ENCODE measurements around the gene MDN1. TPM values are rescaled to one million over a fixed set of nuclear protein-coding genes. Genes with fewer than 3 reads are reported as not detected.

MDN1 gene
- total RNA-seq, 2 experiments from 2014 or later: 40.3 to 40.4 TPM

GRCh38 chr6:89613790-89614189 is 205.8 kb downstream of the MDN1 start:
- no peak overlapping the region for H3K4me3 ChIP-seq (ENCODE audit: low read length)
- H3K9me3 Mint-ChIP-seq: no peaks in the 10 kb centered on the region
- H3K4me3 Mint-ChIP-seq: no peak overlapping the region
- no peak for DNase-seq
- TF ChIP-seq CTCF (IDR thresholded peaks at IDR 0.05): no peak
- no peak for ATAC-seq (ENCODE audit: poor library complexity)
- no peaks in the 10 kb centered on the region for H3K4me1 Mint-ChIP-seq (ENCODE audit: low read depth)
- H3K27me3 Mint-ChIP-seq: no peaks in the 10 kb centered on the region
- H3K27me3 ChIP-seq (ENCODE audit: control insufficient read depth in 1 of 2, insufficient read depth in 2 of 2, low read length in 2 of 2): no peaks in the 10 kb centered on the region
- H3K36me3 ChIP-seq (ENCODE audit: insufficient read depth, low read length): no peaks in the 10 kb centered on the region
- no peaks in the 10 kb centered on the region for H3K4me1 ChIP-seq (ENCODE audit: insufficient read depth, low read length)
- H3K9me3 ChIP-seq (ENCODE audit: control insufficient read depth in 1 of 2, insufficient read depth in 1 of 2, low read length in 2 of 2): no peaks in the 10 kb centered on the region
- no peak overlapping the region for H3K27ac ChIP-seq (ENCODE audit: low read depth in 1 of 2, low read length in 2 of 2)
- intact Hi-C loops (cut with DNase I, micrococcal nuclease): no loop called here
- POLR2A ChIA-PET: no interaction called here
- H3K27ac Mint-ChIP-seq: no peak overlapping the region
- CTCF ChIA-PET: interaction anchor here (1.5 to 3.1 kb wide), 2 partner anchors 181 to 242 kb away, joined by 7 read pairs; partner anchors contain the start of gene ANKRD6
- H3K36me3 Mint-ChIP-seq (ENCODE audit: low read depth): no peaks in the 10 kb centered on the region

- DNase-seq: no peak
- no peaks in the 10 kb centered on the region for H3K27me3 ChIP-seq (ENCODE audit: control insufficient read depth in 1 of 2, insufficient read depth in 2 of 2, low read length in 2 of 2)
- no peaks in the 10 kb centered on the region for H3K9me3 ChIP-seq (ENCODE audit: control insufficient read depth in 1 of 2, insufficient read depth in 1 of 2, low read length in 2 of 2)
- H3K9me3 Mint-ChIP-seq: no peaks in the 10 kb centered on the region
- TF ChIP-seq CTCF (IDR thresholded peaks at IDR 0.05): no peak
- H3K36me3 Mint-ChIP-seq (ENCODE audit: low read depth): no peaks in the 10 kb centered on the region
- H3K4me3 Mint-ChIP-seq: no peak overlapping the region
- no peaks in the 10 kb centered on the region for H3K27me3 Mint-ChIP-seq
- POLR2A ChIA-PET: no interaction called here
- H3K4me1 Mint-ChIP-seq (ENCODE audit: low read depth): no peaks in the 10 kb centered on the region
- no peaks in the 10 kb centered on the region for H3K36me3 ChIP-seq (ENCODE audit: insufficient read depth, low read length)
- ATAC-seq (ENCODE audit: poor library complexity): no peak
- no peak overlapping the region for H3K27ac ChIP-seq (ENCODE audit: low read depth in 1 of 2, low read length in 2 of 2)
- H3K4me1 ChIP-seq (ENCODE audit: insufficient read depth, low read length): no peaks in the 10 kb centered on the region
- H3K4me3 ChIP-seq (ENCODE audit: low read length): no peak overlapping the region
- CTCF ChIA-PET: interaction anchor here (1.5 to 3.1 kb wide), 2 partner anchors 180 to 240 kb away, joined by 7 read pairs; partner anchors contain the start of gene ANKRD6
- intact Hi-C loops (cut with DNase I, micrococcal nuclease): no loop called here
- H3K27ac Mint-ChIP-seq: no peak overlapping the region
Observed at GRCh38 chr6:89612121-89612520, 207.5 kb downstream of the MDN1 start.

- Mint-ChIP-seq H3K4me1 (ENCODE audit: low read depth) (no peaks in the 10 kb centered on the region), H3K27me3 (no peaks in the 10 kb centered on the region), H3K9me3 (no peaks in the 10 kb centered on the region), H3K27ac (no peak overlapping the region), H3K4me3 (no peak overlapping the region), H3K36me3 (ENCODE audit: low read depth) (no peaks in the 10 kb centered on the region)
- TF ChIP-seq CTCF (IDR thresholded peaks at IDR 0.05): no peak
- Histone ChIP-seq H3K27ac (ENCODE audit: low read depth in 1 of 2, low read length in 2 of 2) (no peak overlapping the region), H3K4me3 (ENCODE audit: low read length) (no peak overlapping the region), H3K36me3 (ENCODE audit: insufficient read depth, low read length) (no peaks in the 10 kb centered on the region), H3K4me1 (ENCODE audit: insufficient read depth, low read length) (no peaks in the 10 kb centered on the region), H3K9me3 (ENCODE audit: control insufficient read depth in 1 of 2, insufficient read depth in 1 of 2, low read length in 2 of 2) (no peaks in the 10 kb centered on the region), H3K27me3 (ENCODE audit: control insufficient read depth in 1 of 2, insufficient read depth in 2 of 2, low read length in 2 of 2) (no peaks in the 10 kb centered on the region)
- ATAC-seq (ENCODE audit: poor library complexity) (no peak), DNase-seq (no peak)
- intact Hi-C loops (cut with DNase I, micrococcal nuclease): loop anchor here in 1 of 2 experiments (2.0 kb wide), 2 partner anchors 241 to 627 kb away; no protein-coding TSS in a partner anchor
- POLR2A ChIA-PET: no interaction called here
- CTCF ChIA-PET: no interaction called here
Observed at GRCh38 chr6:89611666-89612065, 207.9 kb downstream of the MDN1 start.

Data from CD4-positive, alpha-beta T cell (primary cell).